PC-3 (cell line): ENCODE measurements around the gene PTRH2.

Experiments
- EZH2 ChIP-seq: fragments of 300-600 bp; sonication (generic); IDR thresholded peaks from one replicate; pipeline ENCODE4 v1.6.1; 2017; ENCODE audit warnings: antibody characterized with exemption, mild to moderate bottlenecking, low read length; ENCODE audit not compliant: unreplicated experiment
- EZH2phosphoT487 ChIP-seq: fragments of 300-600 bp; sonication (generic); IDR thresholded peaks from 2 replicates; pipeline ENCODE4 v1.6.1; 2018; ENCODE audit warnings: mild to moderate bottlenecking, antibody characterized with exemption, low read length, borderline replicate concordance
- TF ChIP-seq, protein P1 (sequence below): fragments of 300-600 bp; sonication (generic); conservative IDR thresholded peaks from 2 replicates; pipeline ENCODE4 v1.5.1; 2017; ENCODE audit warnings: antibody characterized with exemption, low read depth, mild to moderate bottlenecking, low read length

DNA sequence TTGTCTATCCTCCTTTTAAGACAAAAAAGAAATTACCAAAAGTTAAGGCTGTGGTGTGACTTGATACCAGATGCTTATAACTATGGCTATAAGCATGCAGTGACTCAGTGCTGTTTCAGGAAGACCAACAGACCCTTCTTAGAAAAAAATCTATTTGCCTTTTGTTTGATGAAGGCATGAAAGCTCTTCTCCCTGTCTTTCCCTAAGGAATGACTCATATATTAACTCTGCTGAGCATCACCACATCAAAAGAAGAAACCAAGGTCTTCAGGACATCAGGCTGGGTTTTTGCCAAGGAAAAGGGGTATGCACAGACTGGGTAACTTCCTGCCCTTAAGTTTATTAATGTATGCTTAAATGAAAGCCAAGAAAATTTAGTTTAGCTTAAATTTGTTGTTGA lies 47.3 kb upstream of the PTRH2 start:
- TF ChIP-seq, protein P1, sequence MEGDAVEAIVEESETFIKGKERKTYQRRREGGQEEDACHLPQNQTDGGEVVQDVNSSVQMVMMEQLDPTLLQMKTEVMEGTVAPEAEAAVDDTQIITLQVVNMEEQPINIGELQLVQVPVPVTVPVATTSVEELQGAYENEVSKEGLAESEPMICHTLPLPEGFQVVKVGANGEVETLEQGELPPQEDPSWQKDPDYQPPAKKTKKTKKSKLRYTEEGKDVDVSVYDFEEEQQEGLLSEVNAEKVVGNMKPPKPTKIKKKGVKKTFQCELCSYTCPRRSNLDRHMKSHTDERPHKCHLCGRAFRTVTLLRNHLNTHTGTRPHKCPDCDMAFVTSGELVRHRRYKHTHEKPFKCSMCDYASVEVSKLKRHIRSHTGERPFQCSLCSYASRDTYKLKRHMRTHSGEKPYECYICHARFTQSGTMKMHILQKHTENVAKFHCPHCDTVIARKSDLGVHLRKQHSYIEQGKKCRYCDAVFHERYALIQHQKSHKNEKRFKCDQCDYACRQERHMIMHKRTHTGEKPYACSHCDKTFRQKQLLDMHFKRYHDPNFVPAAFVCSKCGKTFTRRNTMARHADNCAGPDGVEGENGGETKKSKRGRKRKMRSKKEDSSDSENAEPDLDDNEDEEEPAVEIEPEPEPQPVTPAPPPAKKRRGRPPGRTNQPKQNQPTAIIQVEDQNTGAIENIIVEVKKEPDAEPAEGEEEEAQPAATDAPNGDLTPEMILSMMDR, result no peak
- TF ChIP-seq EZH2, result no peak
- no peak for TF ChIP-seq EZH2phosphoT487
